ENCODE data around the gene KRTAP13-2.

KRTAP13-2 gene

DNA sequence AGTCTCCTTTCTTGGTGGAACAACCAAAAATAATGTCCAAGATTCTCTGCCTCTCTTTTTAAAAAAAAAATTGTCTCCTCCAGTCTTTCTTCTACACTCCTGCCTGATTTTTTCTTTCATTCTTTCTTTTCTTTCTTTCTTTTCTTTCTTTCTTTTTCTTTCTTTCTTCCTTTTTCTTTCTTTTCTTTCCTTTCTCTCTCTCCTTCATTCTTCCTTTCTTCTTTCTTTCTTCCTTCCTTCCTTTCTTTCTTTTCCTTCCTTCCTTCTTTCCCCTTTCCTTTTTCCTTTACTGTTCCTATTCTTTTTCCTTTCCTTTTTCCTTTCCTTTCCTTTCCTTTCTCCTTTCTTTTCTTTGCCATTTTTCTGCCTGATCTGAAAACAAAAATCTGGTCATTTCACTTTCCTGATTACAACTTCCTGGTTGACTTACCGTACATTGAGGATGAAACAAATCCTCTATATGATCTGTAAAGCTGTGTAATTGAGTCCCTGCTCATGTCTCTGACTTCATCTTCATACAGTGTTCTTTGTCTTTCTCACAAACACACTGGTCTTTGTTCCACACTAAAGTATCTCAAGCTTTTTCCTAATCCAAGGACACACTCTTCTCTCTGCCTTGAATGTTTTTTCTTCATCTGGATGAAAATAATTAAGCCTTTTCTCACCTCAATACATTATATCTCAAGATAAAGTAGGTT is 17.6 kb downstream of the KRTAP13-2 start:
- TF ChIP-seq, protein P1, sequence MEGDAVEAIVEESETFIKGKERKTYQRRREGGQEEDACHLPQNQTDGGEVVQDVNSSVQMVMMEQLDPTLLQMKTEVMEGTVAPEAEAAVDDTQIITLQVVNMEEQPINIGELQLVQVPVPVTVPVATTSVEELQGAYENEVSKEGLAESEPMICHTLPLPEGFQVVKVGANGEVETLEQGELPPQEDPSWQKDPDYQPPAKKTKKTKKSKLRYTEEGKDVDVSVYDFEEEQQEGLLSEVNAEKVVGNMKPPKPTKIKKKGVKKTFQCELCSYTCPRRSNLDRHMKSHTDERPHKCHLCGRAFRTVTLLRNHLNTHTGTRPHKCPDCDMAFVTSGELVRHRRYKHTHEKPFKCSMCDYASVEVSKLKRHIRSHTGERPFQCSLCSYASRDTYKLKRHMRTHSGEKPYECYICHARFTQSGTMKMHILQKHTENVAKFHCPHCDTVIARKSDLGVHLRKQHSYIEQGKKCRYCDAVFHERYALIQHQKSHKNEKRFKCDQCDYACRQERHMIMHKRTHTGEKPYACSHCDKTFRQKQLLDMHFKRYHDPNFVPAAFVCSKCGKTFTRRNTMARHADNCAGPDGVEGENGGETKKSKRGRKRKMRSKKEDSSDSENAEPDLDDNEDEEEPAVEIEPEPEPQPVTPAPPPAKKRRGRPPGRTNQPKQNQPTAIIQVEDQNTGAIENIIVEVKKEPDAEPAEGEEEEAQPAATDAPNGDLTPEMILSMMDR (IDR thresholded peaks at IDR 0.05; ENCODE audit: low read depth, low read length), result no peak
- no peak for DNase-seq (ENCODE audit: extremely low read depth, low read depth)

DNA sequence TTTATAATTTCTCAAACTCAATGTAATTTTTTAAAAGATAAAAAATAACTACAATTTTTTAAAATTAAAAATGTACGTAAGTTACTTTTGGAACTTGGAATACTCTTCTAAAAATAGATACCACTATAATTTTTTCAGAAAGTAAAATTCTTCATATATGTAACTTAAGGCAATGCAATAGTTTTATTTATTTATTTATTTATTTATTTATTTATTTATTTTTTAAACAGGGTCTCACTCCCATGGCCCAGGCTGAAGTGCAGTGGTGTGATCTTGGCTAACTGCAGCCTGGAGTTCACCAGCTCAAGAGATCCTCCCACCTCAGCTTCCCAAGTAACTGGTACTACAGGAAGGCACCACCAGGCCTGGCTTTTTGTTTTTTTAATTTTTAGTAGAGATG is 20.5 kb downstream of the KRTAP13-2 start:
- TF ChIP-seq, protein P1 (IDR thresholded peaks at IDR 0.05; ENCODE audit: low read depth, low read length), result no peak
- no peak for DNase-seq (ENCODE audit: extremely low read depth, low read depth)

DNA sequence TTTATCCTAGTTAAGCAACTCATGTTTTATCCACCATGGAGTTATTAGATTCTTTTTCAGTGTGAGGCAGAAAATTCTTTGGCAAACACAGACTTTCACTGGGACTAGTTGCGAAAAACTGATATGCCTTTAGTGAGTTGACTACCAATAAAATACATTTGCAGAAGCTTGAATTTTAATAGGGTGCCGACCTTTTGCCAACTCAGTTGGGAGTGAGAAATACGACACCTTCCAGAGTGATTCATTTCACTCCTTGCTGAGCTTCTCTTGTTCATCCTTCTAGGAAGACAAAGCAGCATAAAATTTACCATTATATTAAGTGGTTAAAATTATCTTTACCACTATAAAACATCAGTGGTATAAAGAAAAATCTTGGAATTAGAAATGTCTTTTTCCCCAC is 22.5 kb downstream of the KRTAP13-2 start:
- DNase-seq (ENCODE audit: extremely low read depth, low read depth), result no peak
- TF ChIP-seq, protein P1 (IDR thresholded peaks at IDR 0.05; ENCODE audit: low read depth, low read length), result no peak

DNA sequence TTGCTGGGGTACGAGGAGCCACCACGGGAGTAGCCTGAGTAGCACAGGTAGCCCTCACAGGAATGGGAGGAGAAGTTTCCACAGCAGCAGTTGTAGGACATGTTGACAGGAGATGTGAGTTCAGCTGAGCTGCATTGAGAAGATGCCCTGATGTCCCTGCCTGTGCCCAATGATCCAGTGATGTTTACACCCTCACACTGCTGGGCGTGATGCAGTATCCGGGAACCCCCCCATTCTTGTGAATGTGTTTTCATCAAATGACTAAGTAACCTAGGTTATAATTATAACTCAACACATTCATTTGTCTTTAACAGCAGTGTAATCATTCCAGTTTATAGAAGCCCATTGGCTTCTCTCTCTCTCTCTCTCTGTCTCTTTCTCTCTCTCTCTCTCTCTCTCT is 23.6 kb downstream of the KRTAP13-2 start, which contains the start of gene KRTAP23-1:
Gene KRTAP23-1, minus strand, starts transcription at position 101 of the 400 bp plus-strand sequence. Its CDS starts 0 bp downstream, at position 101.
- TF ChIP-seq, protein P1 (IDR thresholded peaks at IDR 0.05; ENCODE audit: low read depth, low read length), result no peak
- DNase-seq (ENCODE audit: extremely low read depth, low read depth), result no peak

DNA sequence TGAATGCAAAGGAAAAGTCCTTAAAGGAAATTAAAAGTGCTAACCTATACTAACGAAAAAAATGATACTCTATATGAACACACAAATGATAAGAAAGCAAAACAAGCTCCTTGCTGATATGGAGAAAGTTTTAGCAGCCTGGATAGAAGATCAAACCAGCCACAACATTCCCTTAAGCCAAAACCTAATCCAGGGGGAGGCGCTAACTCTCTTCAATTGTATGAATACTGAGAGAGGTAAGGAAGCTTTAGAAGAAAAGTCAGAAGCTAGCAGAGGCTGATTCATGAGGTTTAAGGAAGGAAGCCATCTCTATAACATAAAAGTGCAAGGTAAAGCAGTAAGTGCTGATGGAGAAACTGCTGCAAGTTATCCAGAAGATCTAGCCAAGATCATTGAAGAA is 27.1 kb downstream of the KRTAP13-2 start:
- no peak for DNase-seq (ENCODE audit: extremely low read depth, low read depth)
- TF ChIP-seq, protein P1 (IDR thresholded peaks at IDR 0.05; ENCODE audit: low read depth, low read length), result no peak

DNA sequence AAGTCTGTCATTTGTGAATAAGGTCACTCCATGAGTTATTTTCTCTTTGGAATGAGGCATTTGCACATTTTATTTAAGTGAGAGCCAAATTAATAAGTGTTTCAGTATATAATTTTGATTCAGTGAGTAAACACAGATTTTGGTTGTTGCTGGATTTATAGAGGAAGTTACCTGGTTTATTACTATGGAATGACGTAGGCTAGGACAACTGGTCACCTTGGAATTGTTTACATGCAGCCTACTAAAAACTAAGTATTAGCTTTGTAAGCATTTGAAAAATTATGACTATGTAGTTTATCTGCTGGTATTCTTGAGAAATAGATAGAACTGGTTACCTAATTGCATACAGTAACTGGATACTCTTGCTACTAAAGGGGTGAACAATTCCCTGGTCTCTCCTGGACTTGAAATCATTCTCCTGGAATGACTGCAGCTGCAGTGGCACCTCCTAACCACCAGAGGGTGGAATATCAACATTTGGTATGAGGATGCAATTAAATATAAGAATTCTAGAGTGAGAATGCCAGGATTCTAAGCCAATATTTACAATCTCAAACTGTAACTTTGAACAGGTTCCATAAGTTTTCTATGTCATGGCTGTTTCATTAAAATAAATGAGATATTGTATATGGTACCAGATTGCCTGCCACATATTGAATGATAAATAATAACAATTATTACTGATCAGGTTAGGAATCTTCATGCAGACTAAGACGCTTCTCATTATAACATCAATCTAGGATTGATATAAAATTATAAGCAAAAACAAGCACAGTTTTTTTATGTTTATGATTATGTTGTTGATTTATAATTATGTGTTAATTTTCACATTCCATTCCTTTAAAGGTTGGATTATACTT is 31.1 kb downstream of the KRTAP13-2 start:
- no peak for DNase-seq (ENCODE audit: extremely low read depth, low read depth)
- TF ChIP-seq, protein P1 (IDR thresholded peaks at IDR 0.05; ENCODE audit: low read depth, low read length), result peak; percentile 38

DNA sequence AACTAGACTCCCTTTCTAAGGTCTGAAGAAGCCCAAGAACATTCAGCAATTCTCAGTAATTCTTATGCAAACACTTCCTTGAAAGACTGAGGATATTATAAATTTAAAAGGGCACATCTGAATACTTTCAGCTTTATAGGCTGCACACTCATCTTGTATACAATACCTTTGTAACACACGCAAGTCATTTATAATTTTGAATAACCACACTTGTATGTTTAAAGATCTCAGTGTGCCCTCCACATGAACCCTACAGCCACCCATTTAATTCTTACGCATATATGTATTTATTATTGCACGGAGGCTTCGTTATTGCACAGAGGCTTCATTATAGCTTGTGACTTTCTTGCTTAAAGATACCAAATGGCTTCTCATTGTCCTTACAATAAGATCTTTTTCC is 33.4 kb downstream of the KRTAP13-2 start:
- no peak for DNase-seq (ENCODE audit: extremely low read depth, low read depth)
- TF ChIP-seq, protein P1 (IDR thresholded peaks at IDR 0.05; ENCODE audit: low read depth, low read length), result no peak
